ENCODE results near the gene MYH1.

Gene MYH1

DNA sequence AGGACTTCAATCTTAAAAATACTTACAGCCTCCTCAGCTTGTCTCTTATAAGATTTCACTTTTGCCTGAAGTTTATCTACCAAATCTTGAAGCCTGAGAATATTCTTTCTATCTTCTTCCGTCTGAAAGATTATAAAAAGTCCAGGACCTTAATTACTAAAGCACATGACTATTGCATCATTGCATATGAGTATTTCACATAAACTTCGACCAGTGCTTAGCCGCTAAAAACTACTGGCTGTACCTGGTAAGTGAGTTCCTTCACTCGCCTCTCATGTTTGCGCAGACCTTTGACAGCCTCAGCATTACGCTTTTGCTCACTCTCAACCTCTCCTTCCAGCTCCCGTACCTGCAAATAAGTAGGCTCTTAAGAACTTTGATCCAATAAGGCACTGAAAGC is 4.7 kb upstream of the MYH1 start:
- Histone ChIP-seq H3K4me2 (ENCODE audit: low read depth, low read length, poor library complexity, severe bottlenecking) (no peak overlapping the region), H3K27me3 (ENCODE audit: insufficient read depth, low read length, poor library complexity, severe bottlenecking) (no peaks in the 10 kb centered on the region), H3K9me2 (replicated peaks; ENCODE audit: low read depth, low read length) (no peaks in the 10 kb centered on the region), H3K4me3 (ENCODE audit: low read length, poor library complexity, severe bottlenecking) (no peak overlapping the region), H3K9ac (ENCODE audit: low read depth, low read length, poor library complexity, severe bottlenecking) (no peak overlapping the region), H4K20me1 (ENCODE audit: insufficient read depth, low read length, poor library complexity, severe bottlenecking) (no peaks in the 10 kb centered on the region), H2AFZ (ENCODE audit: low read length) (no peak overlapping the region), H3F3A (ENCODE audit: low read depth) (no peaks in the 10 kb centered on the region), H3K9me3 (ENCODE audit: insufficient read depth, low read depth, low read length) (no peaks in the 10 kb centered on the region), H3K79me2 (ENCODE audit: insufficient read depth, low read length) (no peaks in the 10 kb centered on the region), H3K4me1 (ENCODE audit: insufficient read depth, low read length, poor library complexity, severe bottlenecking) (no peaks in the 10 kb centered on the region), H3K36me3 (ENCODE audit: insufficient read depth, low read length) (no peaks in the 10 kb centered on the region)
- TF ChIP-seq, protein P1, sequence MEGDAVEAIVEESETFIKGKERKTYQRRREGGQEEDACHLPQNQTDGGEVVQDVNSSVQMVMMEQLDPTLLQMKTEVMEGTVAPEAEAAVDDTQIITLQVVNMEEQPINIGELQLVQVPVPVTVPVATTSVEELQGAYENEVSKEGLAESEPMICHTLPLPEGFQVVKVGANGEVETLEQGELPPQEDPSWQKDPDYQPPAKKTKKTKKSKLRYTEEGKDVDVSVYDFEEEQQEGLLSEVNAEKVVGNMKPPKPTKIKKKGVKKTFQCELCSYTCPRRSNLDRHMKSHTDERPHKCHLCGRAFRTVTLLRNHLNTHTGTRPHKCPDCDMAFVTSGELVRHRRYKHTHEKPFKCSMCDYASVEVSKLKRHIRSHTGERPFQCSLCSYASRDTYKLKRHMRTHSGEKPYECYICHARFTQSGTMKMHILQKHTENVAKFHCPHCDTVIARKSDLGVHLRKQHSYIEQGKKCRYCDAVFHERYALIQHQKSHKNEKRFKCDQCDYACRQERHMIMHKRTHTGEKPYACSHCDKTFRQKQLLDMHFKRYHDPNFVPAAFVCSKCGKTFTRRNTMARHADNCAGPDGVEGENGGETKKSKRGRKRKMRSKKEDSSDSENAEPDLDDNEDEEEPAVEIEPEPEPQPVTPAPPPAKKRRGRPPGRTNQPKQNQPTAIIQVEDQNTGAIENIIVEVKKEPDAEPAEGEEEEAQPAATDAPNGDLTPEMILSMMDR (conservative IDR thresholded peaks at IDR 0.05; ENCODE audit: low read length), result no peak
- no peak for TF ChIP-seq EZH2phosphoT487 (IDR thresholded peaks at IDR 0.05; ENCODE audit: borderline replicate concordance)

DNA sequence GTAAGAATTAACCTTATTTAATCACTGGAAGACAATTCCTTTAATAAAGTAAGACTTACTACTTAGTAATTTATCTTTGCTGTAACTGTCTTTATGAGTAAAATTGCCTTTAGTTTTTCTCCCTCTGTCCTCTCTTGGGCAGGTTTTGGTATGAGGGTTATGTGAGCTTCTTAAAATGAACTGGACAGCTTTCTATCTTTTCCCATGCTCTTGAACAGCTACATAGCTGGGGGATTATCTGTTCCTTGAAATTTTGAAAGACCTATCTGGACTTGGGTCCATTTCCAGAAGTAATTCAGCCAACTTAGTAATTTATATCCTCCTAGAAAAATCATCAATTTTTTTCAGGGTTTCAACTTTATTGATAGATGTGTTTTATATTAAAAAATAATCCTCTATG is 3.6 kb upstream of the MYH1 start:
- H3K4me1 ChIP-seq (ENCODE audit: insufficient read depth, low read length, poor library complexity, severe bottlenecking), result no peaks in the 10 kb centered on the region
- H3K4me3 ChIP-seq (ENCODE audit: low read length, poor library complexity, severe bottlenecking), result no peak overlapping the region
- H3K9me3 ChIP-seq (ENCODE audit: insufficient read depth, low read depth, low read length), result no peaks in the 10 kb centered on the region
- no peak overlapping the region for H3K9ac ChIP-seq (ENCODE audit: low read depth, low read length, poor library complexity, severe bottlenecking)
- no peaks in the 10 kb centered on the region for H3F3A ChIP-seq (ENCODE audit: low read depth)
- H3K9me2 ChIP-seq (replicated peaks; ENCODE audit: low read depth, low read length), result no peaks in the 10 kb centered on the region
- no peaks in the 10 kb centered on the region for H4K20me1 ChIP-seq (ENCODE audit: insufficient read depth, low read length, poor library complexity, severe bottlenecking)
- H3K79me2 ChIP-seq (ENCODE audit: insufficient read depth, low read length), result no peaks in the 10 kb centered on the region
- no peaks in the 10 kb centered on the region for H3K36me3 ChIP-seq (ENCODE audit: insufficient read depth, low read length)
- TF ChIP-seq, protein P1 (conservative IDR thresholded peaks at IDR 0.05; ENCODE audit: low read length), result no peak
- no peak for TF ChIP-seq EZH2phosphoT487 (IDR thresholded peaks at IDR 0.05; ENCODE audit: borderline replicate concordance)
- H3K27me3 ChIP-seq (ENCODE audit: insufficient read depth, low read length, poor library complexity, severe bottlenecking), result no peaks in the 10 kb centered on the region
- no peak overlapping the region for H2AFZ ChIP-seq (ENCODE audit: low read length)
- H3K4me2 ChIP-seq (ENCODE audit: low read depth, low read length, poor library complexity, severe bottlenecking), result no peak overlapping the region

DNA sequence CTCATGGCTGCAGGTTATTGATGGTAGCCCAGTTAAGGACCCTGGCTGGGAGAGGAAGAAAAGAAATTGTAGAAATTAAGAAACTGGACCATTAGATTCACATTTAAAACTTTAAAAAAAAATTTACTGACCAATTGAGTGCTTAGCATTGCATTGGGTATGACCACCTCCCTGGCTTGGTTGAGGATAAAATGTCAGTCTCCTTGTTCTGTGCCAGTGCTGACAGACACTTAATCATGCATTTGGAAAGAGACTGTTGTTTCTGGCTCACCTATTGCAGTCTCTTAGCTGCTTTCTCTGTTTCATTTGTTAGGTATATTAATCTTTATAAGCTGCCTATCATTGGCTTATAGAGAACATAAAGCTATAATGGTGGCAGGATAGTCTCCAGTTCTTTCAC is 1.7 kb downstream of the MYH1 start:
- Histone ChIP-seq H3K9ac (ENCODE audit: low read depth, low read length, poor library complexity, severe bottlenecking) (no peak overlapping the region), H4K20me1 (ENCODE audit: insufficient read depth, low read length, poor library complexity, severe bottlenecking) (no peaks in the 10 kb centered on the region), H3F3A (ENCODE audit: low read depth) (no peaks in the 10 kb centered on the region), H3K79me2 (ENCODE audit: insufficient read depth, low read length) (no peaks in the 10 kb centered on the region), H3K9me3 (ENCODE audit: insufficient read depth, low read depth, low read length) (no peaks in the 10 kb centered on the region), H3K4me1 (ENCODE audit: insufficient read depth, low read length, poor library complexity, severe bottlenecking) (no peaks in the 10 kb centered on the region), H2AFZ (ENCODE audit: low read length) (no peak overlapping the region), H3K36me3 (ENCODE audit: insufficient read depth, low read length) (no peaks in the 10 kb centered on the region), H3K9me2 (replicated peaks; ENCODE audit: low read depth, low read length) (no peaks in the 10 kb centered on the region), H3K27me3 (ENCODE audit: insufficient read depth, low read length, poor library complexity, severe bottlenecking) (no peaks in the 10 kb centered on the region), H3K4me3 (ENCODE audit: low read length, poor library complexity, severe bottlenecking) (no peak overlapping the region), H3K4me2 (ENCODE audit: low read depth, low read length, poor library complexity, severe bottlenecking) (no peak overlapping the region)
- TF ChIP-seq, protein P1 (conservative IDR thresholded peaks at IDR 0.05; ENCODE audit: low read length), result no peak
- no peak for TF ChIP-seq EZH2phosphoT487 (IDR thresholded peaks at IDR 0.05; ENCODE audit: borderline replicate concordance)

All from Loucy (cell line).